CD14-positive monocyte (primary cell): Measurements from ENCODE around the gene PBX4. TPM values are rescaled to one million over a fixed set of nuclear protein-coding genes. Genes with fewer than 3 reads are reported as not detected.

Experiments used
- DNase-seq, 3 donors: peaks; one replicate each; pipeline ENCODE4 v3.0.0-alpha.2; 2011 to 2022
- H2AFZ ChIP-seq: 2 replicates; pipeline ENCODE4 v1.6.0; 2012; ENCODE audit warnings: mild to moderate bottlenecking, low read depth, low read length, inconsistent platforms; ENCODE audit not compliant: insufficient read depth, poor library complexity, severe bottlenecking
- H3K27ac ChIP-seq, 2 donors: 1 replicate in 1 of 2; 2 replicates in 1 of 2; pipeline ENCODE4 v1.5.1; 2012 to 2013; ENCODE audit warnings: low read length in 2 of 2, control low read depth in 1 of 2, inconsistent platforms in 1 of 2, low read depth in 1 of 2, mild to moderate bottlenecking in 1 of 2
- H3K27me3 ChIP-seq, 2 donors: one replicate each; pipeline versions ENCODE4 v1.6.0 to v1.6.1; 2011 to 2013; ENCODE audit warnings: low read length in 2 of 2; ENCODE audit not compliant: control insufficient read depth in 2 of 2, insufficient read depth in 2 of 2
- H3K36me3 ChIP-seq, 2 donors: replicated peaks in 1 of 2; 1 replicate in 1 of 2; 2 replicates in 1 of 2; pipeline versions ENCODE4 v1.5.1 to v1.6.1; 2012 to 2013; ENCODE audit warnings: low read length in 2 of 2, control low read depth in 1 of 2, inconsistent platforms in 1 of 2, mild to moderate bottlenecking in 1 of 2; ENCODE audit not compliant: insufficient read depth in 2 of 2, control insufficient read depth in 1 of 2
- H3K4me1 ChIP-seq, 2 donors: 1 replicate in 1 of 2; 2 replicates in 1 of 2; pipeline versions ENCODE4 v1.5.1 to v1.6.1; 2012 to 2013; ENCODE audit warnings: low read length in 2 of 2, control low read depth in 1 of 2, inconsistent platforms in 1 of 2, mild to moderate bottlenecking in 1 of 2, moderate library complexity in 1 of 2; ENCODE audit not compliant: insufficient read depth in 2 of 2, control insufficient read depth in 1 of 2
- H3K4me2 ChIP-seq: replicated peaks from 2 replicates; pipeline ENCODE3; 2012; ENCODE audit warnings: low read length, moderate library complexity, mild to moderate bottlenecking; ENCODE audit not compliant: poor library complexity, severe bottlenecking; ENCODE audit errors: extremely low read depth
- H3K4me3 ChIP-seq, 3 experiments: fragments of 200-600 bp in 1 of 3; sonication (generic) in 1 of 3; replicated peaks in 1 of 3; 1 replicate in 2 of 3; 2 replicates in 1 of 3; pipeline ENCODE4 v1.5.1; 2011 to 2013; ENCODE audit warnings: low read length in 3 of 3, mild to moderate bottlenecking in 3 of 3, control low read depth in 2 of 3, low read depth in 2 of 3, inconsistent platforms in 1 of 3, moderate library complexity in 1 of 3
- H3K79me2 ChIP-seq: 2 replicates; pipeline ENCODE4 v1.6.0; 2012; ENCODE audit warnings: mild to moderate bottlenecking, control low read depth, inconsistent platforms, low read length, moderate library complexity; ENCODE audit not compliant: insufficient read depth
- H3K9ac ChIP-seq: 2 replicates; pipeline ENCODE4 v1.6.0; 2017; ENCODE audit warnings: low read length, mild to moderate bottlenecking; ENCODE audit not compliant: insufficient read depth, poor library complexity, severe bottlenecking
- H3K9me3 ChIP-seq, 2 donors: replicated peaks in 1 of 2; 1 replicate in 1 of 2; 2 replicates in 1 of 2; pipeline versions ENCODE4 v1.5.1 to v1.6.1; 2012 to 2013; ENCODE audit warnings: low read length in 2 of 2, control low read depth in 1 of 2; ENCODE audit not compliant: control insufficient read depth in 1 of 2, insufficient read depth in 1 of 2
- H4K20me1 ChIP-seq: 2 replicates; pipeline ENCODE4 v1.6.0; 2012; ENCODE audit warnings: mild to moderate bottlenecking, low read length, control low read depth, moderate library complexity; ENCODE audit not compliant: insufficient read depth
- H3K27ac Mint-ChIP-seq, 7 donors: one replicate each; pipeline ENCODE4 v1.8.0; 2020; ENCODE audit warnings: mild to moderate bottlenecking in 7 of 7, mixed read lengths in 7 of 7, moderate library complexity in 6 of 7, inconsistent platforms in 2 of 7
- H3K27me3 Mint-ChIP-seq, 3 donors: one replicate each; pipeline ENCODE4 v1.8.0; 2021 to 2022; ENCODE audit warnings: low read depth in 3 of 3, mild to moderate bottlenecking in 3 of 3, mixed read lengths in 3 of 3, moderate library complexity in 3 of 3, inconsistent platforms in 1 of 3
- H3K36me3 Mint-ChIP-seq, 2 donors: one replicate each; pipeline ENCODE4 v1.8.0; 2020; ENCODE audit warnings: mixed read lengths in 2 of 2, inconsistent platforms in 1 of 2, mild to moderate bottlenecking in 1 of 2
- H3K4me1 Mint-ChIP-seq: one replicate; pipeline ENCODE4 v1.8.0; 2020; ENCODE audit warnings: mild to moderate bottlenecking, mixed read lengths
- H3K4me3 Mint-ChIP-seq, 2 donors: one replicate each; pipeline ENCODE4 v1.8.0; 2020; ENCODE audit warnings: mild to moderate bottlenecking in 2 of 2, mixed read lengths in 2 of 2, moderate library complexity in 1 of 2
- H3K9me3 Mint-ChIP-seq, 7 donors: one replicate each; pipeline ENCODE4 v1.8.0; 2020 to 2022; ENCODE audit warnings: mixed read lengths in 7 of 7, mild to moderate bottlenecking in 6 of 7, moderate library complexity in 6 of 7, inconsistent platforms in 2 of 7
- CTCF ChIP-seq: fragments of 200-600 bp; IDR thresholded peaks from one replicate; pipeline ENCODE4 v1.8.0; 2022; ENCODE audit warnings: antibody characterized with exemption, mild to moderate bottlenecking
- WGBS: methylation state at CpG from one replicate; pipeline ENCODE4 v1.1.5; 2013; ENCODE audit warnings: missing lambda C conversion rate; ENCODE audit not compliant: insufficient coverage; 5-methylcytosine and 5-hydroxymethylcytosine counted together
- intact Hi-C, 2 donors: fragments of 100-400 bp; cut with micrococcal nuclease; formaldehyde crosslinking; loops; one replicate each; pipeline versions ENCODE4 v1.15.0 to v1.15.1; 2023
- polyA plus RNA-seq, 3 donors: library from polyadenylated mRNA; depleted of rRNA in 1 of 3; unstranded in 2 of 3; stranded (reverse) in 1 of 3; fragments of 300-500 nt in 2 of 3; fragments of >200 nt in 1 of 3; fragmentation: Illumina TruSeq in 2 of 3; gene quantifications; 1 replicate in 2 of 3; 2 replicates in 1 of 3; pipeline ENCODE4 v1.2.3, GENCODE V29; 2012 to 2021

The PBX4 gene
- polyA plus RNA-seq, 3 donors: 2.4 TPM; not detected in 2

DNA sequence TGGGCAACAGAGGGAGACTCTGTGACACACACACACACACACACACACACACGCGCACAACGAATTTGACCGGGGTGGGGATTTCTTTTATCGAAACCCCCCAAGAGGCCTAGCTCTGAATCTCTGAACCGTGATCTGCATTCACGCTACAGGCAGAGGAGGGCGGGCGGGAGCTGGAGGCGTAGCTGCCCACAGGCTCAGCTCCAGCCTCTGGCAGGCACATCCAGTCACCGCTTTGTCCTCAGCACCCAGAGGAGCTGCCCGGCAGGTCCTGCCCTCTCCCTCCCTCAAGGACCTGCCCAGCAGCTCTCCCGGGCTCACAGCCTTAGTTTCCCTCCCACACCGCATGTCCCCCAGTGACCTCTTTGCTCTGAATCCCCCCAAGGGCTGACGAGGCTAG lies 60.4 kb downstream of the PBX4 start:
- intact Hi-C loops: no loop called here
- peaks cover 6% of the 10 kb centered on the region for H3K4me1 Mint-ChIP-seq
- H3K4me1 ChIP-seq: peaks cover 0 to 3% of the 10 kb centered on the region in 2 donors
- peaks cover 0 to 10% (median 3%) of the 10 kb centered on the region in 3 donors for H3K27me3 Mint-ChIP-seq
- H3K4me2 ChIP-seq: no peak overlapping the region
- no peak for DNase-seq
- no peaks in the 10 kb centered on the region for H4K20me1 ChIP-seq
- no peaks in the 10 kb centered on the region for H3K9me3 ChIP-seq
- no peaks in the 10 kb centered on the region for H3K36me3 ChIP-seq
- H3K9ac ChIP-seq: no peak overlapping the region
- no peak overlapping the region for H3K27ac ChIP-seq
- H2AFZ ChIP-seq: no peak overlapping the region
- H3K79me2 ChIP-seq: no peaks in the 10 kb centered on the region
- peak overlapping the region in 1 of 7 donors; percentile 43 for H3K27ac Mint-ChIP-seq
- H3K36me3 Mint-ChIP-seq: no peaks in the 10 kb centered on the region
- no peak overlapping the region for H3K4me3 ChIP-seq
- no peaks in the 10 kb centered on the region for H3K9me3 Mint-ChIP-seq
- no peak overlapping the region for H3K4me3 Mint-ChIP-seq
- no peaks in the 10 kb centered on the region for H3K27me3 ChIP-seq
- 88% methylated on average over 13 of the region's 15 CpGs for WGBS
- TF ChIP-seq CTCF: no peak

DNA sequence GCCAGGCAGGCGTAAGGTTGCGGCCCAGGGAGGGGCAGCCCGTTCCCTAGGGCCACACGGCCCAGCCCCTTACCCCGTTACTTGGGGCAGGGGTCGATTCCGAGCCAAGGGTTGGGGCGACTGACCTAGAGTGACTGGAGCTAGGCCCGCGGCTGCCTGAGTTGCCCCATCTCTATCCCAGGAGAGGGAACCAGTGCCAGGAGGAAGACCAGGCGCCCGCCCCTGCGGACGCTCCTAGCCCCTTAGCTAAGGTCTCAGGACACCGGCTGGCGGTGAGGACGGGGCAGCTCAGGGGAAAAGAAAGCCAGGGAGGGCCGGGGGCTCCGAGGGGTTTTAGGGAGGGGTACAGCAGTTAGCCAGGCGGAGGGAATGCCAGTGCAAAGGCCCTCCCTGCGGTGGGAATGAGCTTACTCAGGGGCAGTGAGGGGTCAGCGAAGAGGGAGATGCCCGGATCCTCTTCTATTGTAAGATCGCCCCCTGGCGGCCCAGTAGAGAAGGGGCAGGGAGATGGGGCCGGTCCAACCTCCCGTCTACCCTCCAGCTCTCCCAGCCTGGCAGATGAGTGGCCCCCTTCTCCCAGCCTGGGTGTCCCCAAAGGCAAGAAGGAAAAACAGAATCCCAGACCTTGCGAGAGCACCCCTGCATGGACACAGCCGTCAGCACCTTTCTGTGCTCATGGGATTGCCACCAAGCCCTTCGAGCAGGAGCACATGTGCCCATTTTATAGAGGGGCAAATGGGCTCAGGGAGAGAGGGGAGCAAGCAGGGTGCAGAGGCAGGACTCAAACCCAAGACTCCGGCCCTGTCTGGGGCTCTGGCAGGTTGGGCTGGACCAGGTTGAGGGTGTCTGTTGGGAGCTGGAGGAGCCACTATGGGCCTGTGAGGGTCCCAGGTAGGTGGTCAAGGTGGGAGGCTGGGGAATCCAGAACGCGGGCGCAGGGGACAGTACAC lies 64.1 kb downstream of the PBX4 start:
- no peak overlapping the region for H3K4me3 Mint-ChIP-seq

More for the DNA sequence above, 64.1 kb downstream of the PBX4 start:
- peaks cover 0 to 6% of the 10 kb centered on the region in 2 donors for H3K9me3 ChIP-seq
- no peaks in the 10 kb centered on the region for H3K36me3 Mint-ChIP-seq
- H3K27me3 Mint-ChIP-seq: peaks cover 2 to 6% (median 3%) of the 10 kb centered on the region in 3 donors
- no peaks in the 10 kb centered on the region for H4K20me1 ChIP-seq
- no peak overlapping the region for H3K27ac Mint-ChIP-seq
- DNase-seq: peak; percentile 39 to 68 (median 61)
- TF ChIP-seq CTCF: peak; percentile 88
- H3K9ac ChIP-seq: no peak overlapping the region
- no peak overlapping the region for H3K4me2 ChIP-seq
- peak overlapping the region; percentile 11 for H2AFZ ChIP-seq
- intact Hi-C loops: no loop called here
- H3K9me3 Mint-ChIP-seq: peaks cover 0 to 6% (median 5%) of the 10 kb centered on the region in 7 donors
- 75% methylated on average over 33 of the region's 34 CpGs for WGBS
- peaks cover 0 to 1% of the 10 kb centered on the region in 2 donors for H3K4me1 ChIP-seq
- H3K4me1 Mint-ChIP-seq: peaks cover 1% of the 10 kb centered on the region
- no peaks in the 10 kb centered on the region for H3K79me2 ChIP-seq
- H3K4me3 ChIP-seq: no peak overlapping the region
- no peaks in the 10 kb centered on the region for H3K36me3 ChIP-seq
- H3K27ac ChIP-seq: no peak overlapping the region
- no peaks in the 10 kb centered on the region for H3K27me3 ChIP-seq
